ENCODE measurements around the gene AP1M1.

AP1M1 gene

GRCh38 chr19:16289594-16289993 lies 91.9 kb downstream of the AP1M1 start:
- H3K4me3 ChIP-seq (ENCODE audit: low read depth, low read length) = no peak overlapping the region

DNA sequence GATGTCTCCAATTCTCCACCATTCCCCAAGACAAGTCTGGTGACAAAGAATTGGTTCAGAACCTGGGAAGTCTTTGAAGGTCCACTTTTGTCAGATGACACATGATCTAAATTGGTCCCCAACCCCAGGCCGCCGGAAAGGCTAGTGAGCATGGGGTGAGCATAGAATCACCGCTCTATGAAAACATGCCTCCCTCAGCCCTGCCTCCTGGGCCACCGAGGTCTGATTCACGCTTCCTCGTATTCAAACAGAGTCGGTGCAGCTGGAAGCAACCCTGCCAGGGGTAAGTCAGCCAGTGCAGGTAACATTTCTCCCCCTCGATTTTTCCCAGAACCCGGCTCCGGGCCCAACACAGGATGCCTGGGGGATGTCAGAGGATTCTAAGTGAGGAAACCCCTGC lies 93.0 kb downstream of the AP1M1 start:
- no peak overlapping the region for H3K4me3 ChIP-seq (ENCODE audit: low read depth, low read length)

DNA sequence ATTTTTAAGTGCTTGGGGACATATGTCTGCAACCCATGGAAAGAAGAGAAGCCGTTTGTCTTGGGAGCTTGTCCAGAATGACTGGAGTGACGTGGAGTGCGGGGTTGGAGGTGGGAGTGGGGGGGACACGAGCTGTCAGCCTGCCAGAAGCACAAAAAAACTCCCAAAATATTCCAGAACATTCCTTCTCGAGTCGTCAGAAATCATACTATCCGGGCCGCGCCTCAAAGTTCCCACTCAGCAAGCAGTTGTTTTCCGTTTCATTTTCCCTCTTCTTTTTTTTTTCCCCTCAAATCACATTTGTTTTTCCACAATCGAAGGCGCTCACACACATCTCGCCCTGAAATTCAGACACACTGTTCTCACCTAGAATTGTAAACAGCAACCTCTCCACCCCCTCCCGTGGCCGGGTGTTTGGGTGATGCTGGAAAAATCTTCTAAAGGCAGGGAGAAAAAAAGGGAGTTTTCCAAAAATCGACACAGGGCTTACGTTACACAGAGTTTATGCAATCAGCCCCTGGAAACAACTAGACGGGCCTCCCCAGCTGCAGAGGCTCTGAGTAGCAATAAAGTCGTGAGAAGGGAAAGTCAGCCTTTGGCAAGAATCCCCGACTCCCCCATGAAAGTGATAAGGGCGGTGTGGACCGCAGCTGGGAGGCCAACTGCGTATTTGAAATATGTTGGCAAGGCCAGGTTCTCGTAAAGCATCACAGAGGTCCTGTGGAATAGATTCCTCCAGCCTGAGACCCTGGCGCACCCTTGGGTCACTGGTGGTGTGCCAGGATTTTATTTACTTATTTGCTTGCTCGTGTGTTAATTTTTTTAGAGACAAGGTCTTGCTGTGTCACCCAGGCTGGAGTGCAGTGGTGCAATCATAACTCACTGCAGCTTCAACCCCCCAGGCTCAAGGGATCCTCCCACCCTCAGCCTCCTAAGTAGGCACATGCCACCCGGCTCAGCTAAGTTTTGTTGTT lies 95.7 kb downstream of the AP1M1 start:
- no peak overlapping the region for H3K4me3 ChIP-seq (ENCODE audit: low read depth, low read length)

GRCh38 chr19:16295057-16295456 lies 97.3 kb downstream of the AP1M1 start:
- no peak overlapping the region for H3K4me3 ChIP-seq (ENCODE audit: low read depth, low read length)

All from iPS-11a (cell line).